ENCODE results near the gene ABI1.

GRCh38 chr10:26804418-26805393 is 56.1 kb downstream of the ABI1 start:
- TF ChIP-seq CTCF (IDR thresholded peaks at IDR 0.05; ENCODE audit: borderline replicate concordance, extremely low read depth, low read length, poor library complexity, severe bottlenecking) (no peak), EZH2 (IDR thresholded peaks at IDR 0.05; ENCODE audit: borderline replicate concordance, low read depth, low read length, severe bottlenecking) (no peak)

All from DND-41 (cell line).